Measurements from ENCODE around the gene ZNF770.
"Not testable (repeated sequence)": the region's sequence is repeated elsewhere in the genome, so short reads cannot be mapped to it uniquely, and the experiment has no call there.

The ZNF770 gene

DNA sequence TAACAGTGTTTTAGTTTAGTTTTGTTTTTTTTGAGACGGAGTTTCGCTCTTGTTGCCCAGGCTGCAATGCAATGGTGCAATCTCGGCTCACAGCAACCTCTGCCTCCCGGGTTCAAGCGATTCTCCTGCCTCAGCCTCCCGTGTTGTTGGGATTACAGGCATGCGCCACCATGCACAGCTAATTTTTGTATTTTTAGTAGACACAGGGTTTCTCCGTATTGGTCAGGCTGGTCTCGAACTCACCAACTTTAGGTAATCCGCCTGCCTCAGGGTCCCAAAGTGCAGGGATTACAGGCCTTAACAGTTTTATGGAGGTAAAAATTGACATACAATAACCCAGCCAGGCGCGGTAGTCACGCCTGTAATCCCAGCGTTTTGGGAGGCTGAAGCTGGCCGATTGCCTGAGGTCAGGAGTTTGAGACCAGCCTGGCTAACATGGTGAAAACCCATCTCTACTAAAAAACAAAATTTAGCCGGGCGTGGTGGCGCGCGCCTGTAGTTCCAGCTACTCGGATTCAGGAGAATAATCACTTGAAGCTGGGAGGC, 17.9 kb downstream of the ZNF770 start:
- not testable (repeated sequence) for H3K36me3 ChIP-seq (ENCODE audit: insufficient read depth, low read length); H3K27me3 ChIP-seq (ENCODE audit: control insufficient read depth, insufficient read depth, low read length); H3K4me1 ChIP-seq (ENCODE audit: control insufficient read depth, insufficient read depth, low read length); H3K9me3 ChIP-seq (replicated peaks; ENCODE audit: low read length)
- H3K4me2 ChIP-seq (ENCODE audit: low read length): peak overlapping the region; percentile 82
- peak overlapping the region; percentile 97 for H3K9ac ChIP-seq (ENCODE audit: low read depth, low read length)
- peak overlapping the region; percentile 99 for H3K4me3 ChIP-seq (ENCODE audit: low read length)

DNA sequence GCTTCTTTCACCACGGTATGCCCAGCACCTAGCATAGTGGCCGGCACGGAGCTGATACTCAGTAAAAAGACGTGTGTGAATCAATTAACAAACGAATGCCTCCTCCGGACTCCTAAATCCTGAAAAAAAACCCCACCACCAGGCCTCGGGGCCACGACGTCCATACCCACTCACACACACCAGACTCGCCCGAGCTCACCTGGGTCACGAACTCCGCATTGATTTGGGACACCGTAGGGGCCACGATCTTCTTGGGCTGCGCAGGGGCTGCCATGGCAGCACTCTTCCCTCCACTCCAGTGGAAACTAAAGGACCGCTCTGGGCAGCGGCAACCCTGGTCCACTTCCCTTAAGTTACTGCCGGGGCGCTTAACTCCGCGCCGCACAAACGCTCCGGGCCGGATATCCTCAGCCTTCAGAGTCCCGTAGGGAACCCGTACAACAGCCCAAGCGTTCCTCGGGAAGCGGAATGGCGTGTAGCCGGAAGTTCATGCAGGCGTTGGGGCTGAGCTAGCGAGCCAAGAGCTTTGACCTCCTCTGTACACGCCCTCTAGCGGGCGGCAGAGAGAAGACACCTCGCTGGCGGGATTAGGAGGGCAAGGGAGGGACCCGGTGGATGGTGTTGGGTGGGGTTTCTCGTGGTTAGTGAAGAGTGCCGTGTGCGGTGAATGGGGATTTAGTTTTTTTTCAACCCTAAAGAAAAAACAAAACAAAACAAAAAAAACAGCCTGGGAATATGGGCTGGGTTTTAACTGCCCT, 18.6 kb downstream of the ZNF770 start, which contains the start of gene AQR:
AQR (minus strand) TSS at position 403 of the 758 bp plus-strand sequence; CDS start at position 274, 129 bp downstream.
- Histone ChIP-seq H3K27me3 (ENCODE audit: control insufficient read depth, insufficient read depth, low read length) (no peaks in the 10 kb centered on the region), H3K9ac (ENCODE audit: low read depth, low read length) (peak within 1 kb of the TSS; percentile 97), H3K36me3 (ENCODE audit: insufficient read depth, low read length) (peaks cover 4% of the 10 kb centered on the region), H3K4me1 (ENCODE audit: control insufficient read depth, insufficient read depth, low read length) (peaks cover 5% of the 10 kb centered on the region), H3K4me2 (ENCODE audit: low read length) (peak within 1 kb of the TSS; percentile 95), H3K9me3 (replicated peaks; ENCODE audit: low read length) (no peaks in the 10 kb centered on the region), H3K4me3 (ENCODE audit: low read length) (peak within 1 kb of the TSS; percentile 99)

DNA sequence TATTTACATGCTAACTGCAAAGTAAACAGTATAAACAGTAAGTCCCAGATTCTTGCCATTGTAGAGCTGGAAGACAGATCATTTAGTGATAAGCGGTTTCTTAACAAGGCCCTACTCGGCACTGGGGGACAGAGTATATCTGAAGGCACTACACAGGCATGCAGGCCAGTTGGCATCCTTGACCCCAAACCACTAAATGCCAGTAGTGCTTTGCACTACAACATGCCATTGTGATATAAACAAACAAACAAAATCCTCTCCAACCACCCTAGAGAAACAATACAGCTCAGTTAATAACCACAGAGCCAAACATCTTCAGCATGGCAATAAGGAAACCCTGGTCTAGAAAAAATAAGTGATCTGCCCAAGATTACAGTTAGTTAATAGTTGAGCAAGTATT, 23.8 kb downstream of the ZNF770 start:
- no peak overlapping the region for H3K4me2 ChIP-seq (ENCODE audit: low read length)
- H3K4me3 ChIP-seq (ENCODE audit: low read length): no peak overlapping the region
- H3K9ac ChIP-seq (ENCODE audit: low read depth, low read length): no peak overlapping the region
- H3K4me1 ChIP-seq (ENCODE audit: control insufficient read depth, insufficient read depth, low read length): peaks cover 5% of the 10 kb centered on the region
- H3K9me3 ChIP-seq (replicated peaks; ENCODE audit: low read length): no peaks in the 10 kb centered on the region
- no peaks in the 10 kb centered on the region for H3K27me3 ChIP-seq (ENCODE audit: control insufficient read depth, insufficient read depth, low read length)
- peaks cover 13% of the 10 kb centered on the region for H3K36me3 ChIP-seq (ENCODE audit: insufficient read depth, low read length)

DNA sequence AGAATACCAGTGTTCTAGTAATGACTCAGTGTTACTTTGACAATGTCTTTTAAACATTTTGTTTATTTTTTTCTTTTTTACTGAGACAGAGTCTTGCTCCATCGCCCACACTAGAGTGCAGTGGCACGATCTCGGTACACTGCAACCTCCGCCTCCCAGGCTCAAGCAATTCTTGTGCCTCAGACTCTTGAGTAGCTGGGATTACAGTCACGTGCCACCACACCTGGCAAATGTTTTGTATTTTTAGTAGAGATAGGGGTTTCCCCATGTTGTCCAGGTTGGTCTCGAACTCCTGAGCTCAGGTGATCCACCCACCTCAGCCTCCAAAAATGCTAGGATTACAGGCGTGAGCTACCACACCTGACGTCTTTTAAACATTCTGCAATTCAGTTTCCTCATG, 34.2 kb downstream of the ZNF770 start:
- Histone ChIP-seq H3K4me2 (ENCODE audit: low read length) (no peak overlapping the region), H3K9ac (ENCODE audit: low read depth, low read length) (no peak overlapping the region), H3K4me1 (ENCODE audit: control insufficient read depth, insufficient read depth, low read length) (no peaks in the 10 kb centered on the region), H3K36me3 (ENCODE audit: insufficient read depth, low read length) (peaks cover 11% of the 10 kb centered on the region), H3K27me3 (ENCODE audit: control insufficient read depth, insufficient read depth, low read length) (no peaks in the 10 kb centered on the region), H3K9me3 (replicated peaks; ENCODE audit: low read length) (no peaks in the 10 kb centered on the region), H3K4me3 (ENCODE audit: low read length) (no peak overlapping the region)

DNA sequence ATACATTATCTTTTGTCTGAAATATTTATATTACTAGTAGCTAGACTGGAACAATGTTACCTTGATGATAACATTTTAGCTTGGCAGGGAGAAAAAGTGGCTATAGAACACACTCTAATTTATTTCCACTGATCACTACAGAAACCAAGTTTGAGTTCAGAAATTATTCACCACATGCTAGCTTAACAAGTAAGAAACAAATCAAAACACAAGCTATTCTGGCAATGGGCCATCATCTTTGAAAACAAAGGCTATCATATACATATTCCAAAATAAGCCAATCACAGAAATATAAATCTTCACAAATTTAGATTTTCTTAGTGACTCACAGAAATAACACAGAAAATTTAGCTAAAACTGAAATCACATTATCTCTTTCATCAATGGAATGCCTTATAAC, 35.6 kb downstream of the ZNF770 start:
- no peaks in the 10 kb centered on the region for H3K4me1 ChIP-seq (ENCODE audit: control insufficient read depth, insufficient read depth, low read length)
- H3K27me3 ChIP-seq (ENCODE audit: control insufficient read depth, insufficient read depth, low read length): no peaks in the 10 kb centered on the region
- peaks cover 15% of the 10 kb centered on the region for H3K36me3 ChIP-seq (ENCODE audit: insufficient read depth, low read length)
- H3K4me3 ChIP-seq (ENCODE audit: low read length): no peak overlapping the region
- no peak overlapping the region for H3K4me2 ChIP-seq (ENCODE audit: low read length)
- H3K9me3 ChIP-seq (replicated peaks; ENCODE audit: low read length): no peaks in the 10 kb centered on the region
- no peak overlapping the region for H3K9ac ChIP-seq (ENCODE audit: low read depth, low read length)

DNA sequence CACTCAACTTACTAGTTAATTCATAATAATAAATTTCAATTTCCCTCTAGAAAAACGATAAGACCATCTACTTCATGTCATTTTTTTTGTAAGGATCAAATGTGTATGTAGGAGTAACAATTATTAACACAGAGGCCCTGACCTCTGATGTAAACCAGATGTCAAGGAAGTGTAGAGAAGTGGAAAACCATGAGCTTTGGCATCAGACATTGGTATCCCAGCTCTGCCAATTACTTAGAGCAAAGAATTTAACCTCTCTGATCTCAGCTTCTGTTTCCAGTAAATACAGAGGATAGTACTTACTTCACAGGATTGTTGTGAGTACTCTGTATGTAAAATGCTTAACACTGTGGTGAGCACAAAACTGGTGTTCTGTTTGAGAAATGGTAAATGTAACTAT, 36.1 kb downstream of the ZNF770 start:
- Histone ChIP-seq H3K36me3 (ENCODE audit: insufficient read depth, low read length) (peaks cover 15% of the 10 kb centered on the region), H3K4me1 (ENCODE audit: control insufficient read depth, insufficient read depth, low read length) (no peaks in the 10 kb centered on the region), H3K4me3 (ENCODE audit: low read length) (no peak overlapping the region), H3K9ac (ENCODE audit: low read depth, low read length) (no peak overlapping the region), H3K4me2 (ENCODE audit: low read length) (no peak overlapping the region), H3K27me3 (ENCODE audit: control insufficient read depth, insufficient read depth, low read length) (no peaks in the 10 kb centered on the region), H3K9me3 (replicated peaks; ENCODE audit: low read length) (no peaks in the 10 kb centered on the region)

DNA sequence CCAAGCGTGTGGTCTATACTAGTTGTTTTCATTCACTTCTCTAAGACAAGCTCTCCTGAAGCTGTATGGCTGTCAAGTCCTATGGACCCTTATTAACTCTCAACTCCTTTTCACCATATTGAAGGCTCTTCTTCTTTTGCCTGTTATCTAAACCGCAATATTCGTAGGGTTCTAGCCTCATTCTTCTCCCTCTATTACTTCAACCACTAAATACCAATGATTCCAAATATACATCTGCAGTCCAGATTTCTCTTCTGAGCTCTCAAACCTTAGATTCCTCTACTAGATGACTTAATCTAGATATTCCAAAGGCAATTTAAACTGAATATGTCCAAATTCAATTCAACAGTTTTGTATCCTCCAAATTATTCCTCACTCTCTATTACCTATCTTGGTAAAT, 43.2 kb downstream of the ZNF770 start:
- Histone ChIP-seq H3K4me3 (ENCODE audit: low read length) (no peak overlapping the region), H3K9me3 (replicated peaks; ENCODE audit: low read length) (no peaks in the 10 kb centered on the region), H3K4me1 (ENCODE audit: control insufficient read depth, insufficient read depth, low read length) (no peaks in the 10 kb centered on the region), H3K36me3 (ENCODE audit: insufficient read depth, low read length) (peaks cover 22% of the 10 kb centered on the region), H3K9ac (ENCODE audit: low read depth, low read length) (no peak overlapping the region), H3K4me2 (ENCODE audit: low read length) (no peak overlapping the region), H3K27me3 (ENCODE audit: control insufficient read depth, insufficient read depth, low read length) (no peaks in the 10 kb centered on the region)

DNA sequence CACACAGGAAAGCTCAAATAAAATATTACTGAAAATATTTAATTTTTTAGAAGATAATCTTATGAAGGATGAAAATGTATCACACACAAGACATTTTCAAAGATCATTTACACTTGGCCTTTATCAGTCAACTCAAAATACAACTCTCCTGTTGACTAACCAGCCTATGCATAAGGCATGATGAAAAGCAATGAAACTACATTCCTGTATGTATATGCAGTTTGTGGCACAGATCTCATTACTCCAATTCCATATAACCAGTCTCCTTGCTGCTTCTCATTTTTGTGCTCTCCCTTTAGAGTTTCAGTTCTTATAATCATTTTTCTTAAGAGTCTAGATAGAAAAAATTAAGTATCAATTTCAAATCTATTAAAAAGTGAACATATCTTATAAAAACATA, 44.4 kb downstream of the ZNF770 start:
- Histone ChIP-seq H3K9me3 (replicated peaks; ENCODE audit: low read length) (no peaks in the 10 kb centered on the region), H3K27me3 (ENCODE audit: control insufficient read depth, insufficient read depth, low read length) (no peaks in the 10 kb centered on the region), H3K9ac (ENCODE audit: low read depth, low read length) (no peak overlapping the region), H3K36me3 (ENCODE audit: insufficient read depth, low read length) (peaks cover 27% of the 10 kb centered on the region), H3K4me1 (ENCODE audit: control insufficient read depth, insufficient read depth, low read length) (no peaks in the 10 kb centered on the region), H3K4me3 (ENCODE audit: low read length) (no peak overlapping the region), H3K4me2 (ENCODE audit: low read length) (no peak overlapping the region)

DNA sequence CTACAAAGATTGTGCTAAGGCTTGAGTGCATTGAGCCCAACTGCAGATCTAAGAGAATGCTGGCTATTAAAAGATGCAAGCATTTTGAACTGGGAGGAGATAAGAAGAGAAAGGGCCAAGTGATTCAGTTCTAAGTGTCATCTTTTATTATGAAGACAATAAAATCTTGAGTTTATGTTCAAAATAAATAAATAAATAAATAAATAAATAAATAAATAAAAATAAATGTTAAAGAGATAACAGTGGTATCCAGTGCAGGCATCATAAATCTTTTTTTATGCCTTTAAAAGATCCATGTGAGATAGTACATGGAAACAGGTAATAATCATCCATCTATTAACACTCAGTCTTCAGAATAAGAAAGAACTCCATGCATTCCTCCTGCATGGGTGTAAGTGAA, 44.8 kb downstream of the ZNF770 start:
- not testable (repeated sequence) for H3K4me1 ChIP-seq (ENCODE audit: control insufficient read depth, insufficient read depth, low read length); H3K9me3 ChIP-seq (replicated peaks; ENCODE audit: low read length); H3K9ac ChIP-seq (ENCODE audit: low read depth, low read length); H3K4me3 ChIP-seq (ENCODE audit: low read length); H3K27me3 ChIP-seq (ENCODE audit: control insufficient read depth, insufficient read depth, low read length); H3K4me2 ChIP-seq (ENCODE audit: low read length)
- peaks cover 29% of the 10 kb centered on the region for H3K36me3 ChIP-seq (ENCODE audit: insufficient read depth, low read length)

DNA sequence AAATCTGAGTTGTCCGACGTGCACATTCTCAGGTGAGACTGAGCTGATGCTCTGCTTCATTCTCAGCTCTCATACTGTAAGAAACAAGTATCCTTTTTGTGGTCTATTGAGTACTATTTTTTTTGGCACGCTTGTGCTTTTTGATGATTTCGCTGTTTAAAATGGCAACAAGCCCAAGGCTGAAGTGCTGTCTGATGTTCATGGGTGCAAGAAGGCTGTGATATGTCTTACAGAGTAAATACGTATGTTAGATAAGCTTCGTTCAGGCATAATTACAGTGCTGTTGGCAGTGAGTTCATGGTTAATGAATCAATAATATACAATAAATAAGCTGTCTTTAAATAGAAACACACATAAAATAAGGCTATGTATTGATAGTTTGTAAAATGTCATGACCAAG, 45.7 kb downstream of the ZNF770 start:
- Histone ChIP-seq H3K36me3 (ENCODE audit: insufficient read depth, low read length) (peaks cover 26% of the 10 kb centered on the region), H3K9me3 (replicated peaks; ENCODE audit: low read length) (no peaks in the 10 kb centered on the region), H3K4me1 (ENCODE audit: control insufficient read depth, insufficient read depth, low read length) (no peaks in the 10 kb centered on the region), H3K9ac (ENCODE audit: low read depth, low read length) (no peak overlapping the region), H3K4me2 (ENCODE audit: low read length) (no peak overlapping the region), H3K27me3 (ENCODE audit: control insufficient read depth, insufficient read depth, low read length) (no peaks in the 10 kb centered on the region), H3K4me3 (ENCODE audit: low read length) (no peak overlapping the region)

DNA sequence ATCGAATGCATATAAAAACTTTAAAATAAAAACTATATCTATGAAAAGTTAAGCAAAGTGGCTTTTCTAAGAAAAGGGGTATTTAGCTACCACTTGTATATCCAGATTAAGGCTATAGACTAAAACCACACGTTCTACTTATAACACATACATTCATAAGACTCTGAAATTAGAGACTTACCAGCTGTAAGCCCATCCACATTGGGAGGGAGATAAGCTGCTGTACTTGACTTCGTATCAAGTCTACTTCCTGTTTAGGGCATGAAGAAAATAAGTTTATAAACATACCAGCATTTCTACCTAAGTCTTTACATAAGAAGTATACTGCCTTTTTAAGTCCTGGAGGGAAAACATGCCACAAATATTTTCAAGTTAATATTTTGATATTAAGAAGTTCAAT, 46.3 kb downstream of the ZNF770 start:
- H3K4me2 ChIP-seq (ENCODE audit: low read length): no peak overlapping the region
- H3K4me1 ChIP-seq (ENCODE audit: control insufficient read depth, insufficient read depth, low read length): no peaks in the 10 kb centered on the region
- peaks cover 26% of the 10 kb centered on the region for H3K36me3 ChIP-seq (ENCODE audit: insufficient read depth, low read length)
- H3K27me3 ChIP-seq (ENCODE audit: control insufficient read depth, insufficient read depth, low read length): no peaks in the 10 kb centered on the region
- H3K9ac ChIP-seq (ENCODE audit: low read depth, low read length): no peak overlapping the region
- H3K9me3 ChIP-seq (replicated peaks; ENCODE audit: low read length): no peaks in the 10 kb centered on the region
- no peak overlapping the region for H3K4me3 ChIP-seq (ENCODE audit: low read length)

DNA sequence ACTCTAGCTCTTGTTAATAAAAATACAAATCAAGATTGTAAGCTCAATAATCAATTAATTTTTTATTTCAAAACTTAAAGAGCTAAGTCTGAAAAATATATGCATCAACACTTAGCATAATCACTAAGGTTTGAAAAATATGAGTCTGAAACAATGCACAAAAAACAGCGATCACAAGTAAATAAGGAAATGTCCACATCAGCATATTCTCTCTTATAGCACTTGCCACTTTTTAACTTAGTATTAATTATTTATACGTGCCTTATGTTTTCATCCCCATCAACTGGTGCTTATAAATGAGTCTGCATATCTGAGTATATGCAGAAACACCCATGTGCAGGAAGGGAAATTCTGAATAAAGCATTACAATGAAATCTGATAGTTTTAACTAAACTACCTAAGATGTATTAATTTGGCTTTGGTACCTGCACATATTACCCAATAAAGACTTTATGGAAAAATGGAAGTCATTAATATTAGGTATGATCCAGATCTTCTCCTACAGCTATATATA, 46.8 kb downstream of the ZNF770 start:
- Histone ChIP-seq H3K36me3 (ENCODE audit: insufficient read depth, low read length) (peaks cover 29% of the 10 kb centered on the region), H3K4me3 (ENCODE audit: low read length) (no peak overlapping the region), H3K9ac (ENCODE audit: low read depth, low read length) (no peak overlapping the region), H3K4me1 (ENCODE audit: control insufficient read depth, insufficient read depth, low read length) (no peaks in the 10 kb centered on the region), H3K27me3 (ENCODE audit: control insufficient read depth, insufficient read depth, low read length) (no peaks in the 10 kb centered on the region), H3K9me3 (replicated peaks; ENCODE audit: low read length) (no peaks in the 10 kb centered on the region), H3K4me2 (ENCODE audit: low read length) (no peak overlapping the region)

Data from skeletal muscle satellite cell (primary cell).